Dedifferentiated amniotic fluid mesenchymal stem cell (primary cell): Measurements from ENCODE around the gene SBK2.

Experiments used
- DNase-seq: peaks from one replicate; pipeline ENCODE4 v3.0.0-alpha.2; 2016; ENCODE audit errors: extremely low spot score

The SBK2 gene

DNA sequence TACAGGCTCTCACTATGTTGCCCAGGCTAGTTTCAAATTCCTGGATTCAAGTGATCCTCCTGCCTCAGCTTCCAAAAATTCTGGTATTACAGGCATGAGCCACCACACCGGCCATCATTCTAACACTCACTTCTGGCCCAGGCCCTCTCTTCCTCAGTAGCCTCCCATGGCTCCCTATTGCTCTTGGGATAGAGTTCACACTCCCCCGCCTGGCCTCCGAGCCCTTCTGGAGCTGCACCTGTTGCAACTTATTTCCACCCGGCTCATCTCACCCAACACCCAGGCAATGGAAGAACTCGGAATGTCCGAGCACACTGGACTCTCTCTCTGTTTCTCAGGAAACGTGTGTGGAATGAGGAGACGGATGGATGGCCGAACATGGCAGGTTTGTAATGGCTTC lies 17.4 kb upstream of the SBK2 start:
- DNase-seq: no peak

GRCh38 chr19:55553217-55554182 lies 16.6 kb upstream of the SBK2 start:
- DNase-seq: no peak

DNA sequence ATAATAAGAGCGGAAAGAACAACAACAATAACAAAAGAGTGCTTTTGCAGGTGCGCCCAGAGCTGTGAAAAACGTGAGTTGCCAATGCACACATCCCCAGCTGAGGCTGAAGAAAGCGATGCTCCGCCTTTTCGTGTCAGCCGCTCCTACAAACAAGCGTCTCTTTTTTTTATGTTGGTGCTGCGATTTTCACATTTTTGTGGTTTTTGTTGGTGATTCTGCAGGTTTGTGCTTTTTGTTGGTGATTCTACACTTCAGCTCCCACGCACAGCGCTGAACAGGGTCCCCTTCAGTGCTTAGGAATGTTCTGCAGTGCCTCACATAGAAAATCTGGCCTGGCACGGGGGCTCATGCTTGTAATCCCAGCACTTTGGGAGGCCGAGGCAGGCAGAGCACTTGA lies 15.7 kb upstream of the SBK2 start:
- peak; percentile 77 for DNase-seq

DNA sequence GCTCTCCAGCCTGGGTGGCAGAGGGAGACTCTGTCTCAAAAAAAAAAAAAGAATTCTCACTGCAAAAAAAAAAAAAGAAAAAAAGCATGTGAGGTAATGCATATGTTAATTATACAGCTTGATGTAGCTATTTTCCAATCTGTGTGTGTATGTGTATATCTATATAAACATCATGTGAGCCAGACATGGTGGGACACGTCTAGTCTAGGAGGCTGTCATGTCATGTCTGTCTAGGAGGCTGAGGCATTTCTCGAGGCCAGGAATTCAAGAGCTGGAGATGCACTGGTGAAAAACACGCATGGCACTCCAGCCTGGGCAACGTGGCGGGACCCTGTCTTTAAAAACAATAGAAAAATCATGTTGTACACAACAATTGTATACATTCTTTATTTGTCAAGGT lies 15.3 kb upstream of the SBK2 start:
- no peak for DNase-seq

DNA sequence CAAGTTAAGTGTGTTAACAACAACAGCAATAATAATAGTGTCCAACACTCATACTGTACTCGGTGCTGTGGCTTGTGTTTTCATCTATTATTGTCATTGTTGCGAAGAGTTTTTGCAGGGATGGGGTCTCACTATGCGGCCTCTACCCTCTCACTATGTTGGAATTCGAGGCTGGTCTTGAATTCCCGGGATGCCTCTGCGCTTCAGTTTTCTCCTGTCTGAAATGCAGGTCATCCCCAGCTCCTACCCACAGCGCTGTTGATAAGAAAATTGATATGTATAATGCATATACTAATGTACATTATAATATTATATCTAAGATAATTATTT lies 13.4 kb upstream of the SBK2 start:
- no peak for DNase-seq

DNA sequence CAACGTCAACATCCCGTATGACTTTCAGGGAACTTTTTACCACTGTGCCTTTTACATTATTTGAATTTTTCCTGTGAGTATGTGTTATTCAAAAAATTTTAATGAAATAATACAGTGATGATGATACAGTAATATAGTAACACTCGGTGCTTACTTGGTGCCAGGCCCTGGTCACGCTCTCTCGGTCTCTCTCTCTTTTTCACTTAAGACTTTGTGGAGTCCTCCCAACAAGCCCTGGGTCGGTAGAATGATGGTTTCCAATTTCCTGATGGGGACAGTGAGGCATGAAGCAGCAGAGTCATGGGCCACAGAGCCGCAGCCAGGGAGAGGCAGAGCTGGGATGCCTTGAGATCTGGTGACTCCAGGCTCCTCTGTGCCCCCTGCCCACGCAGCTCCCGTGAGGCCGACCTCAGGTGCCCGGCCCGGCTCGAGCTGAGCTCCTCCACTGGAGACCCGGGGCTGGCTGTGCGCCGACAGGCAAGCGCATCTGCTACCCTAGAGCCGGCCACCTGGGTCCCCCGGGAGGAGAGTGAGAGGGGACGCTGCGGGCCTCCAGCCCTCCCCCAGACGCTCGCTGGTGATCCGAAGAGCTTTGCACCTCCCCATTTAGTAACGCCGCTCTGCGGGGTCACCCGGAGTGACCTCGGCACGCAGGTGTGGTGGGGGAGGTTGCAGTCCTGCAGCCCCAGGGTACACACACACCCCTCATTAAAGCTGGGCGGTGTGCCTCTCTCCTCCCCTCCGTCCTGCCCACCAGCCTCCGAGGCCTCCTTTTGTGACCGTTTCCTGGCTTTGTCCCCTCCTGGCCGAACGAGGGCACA lies 12.8 kb upstream of the SBK2 start:
- DNase-seq: peak; percentile 79

DNA sequence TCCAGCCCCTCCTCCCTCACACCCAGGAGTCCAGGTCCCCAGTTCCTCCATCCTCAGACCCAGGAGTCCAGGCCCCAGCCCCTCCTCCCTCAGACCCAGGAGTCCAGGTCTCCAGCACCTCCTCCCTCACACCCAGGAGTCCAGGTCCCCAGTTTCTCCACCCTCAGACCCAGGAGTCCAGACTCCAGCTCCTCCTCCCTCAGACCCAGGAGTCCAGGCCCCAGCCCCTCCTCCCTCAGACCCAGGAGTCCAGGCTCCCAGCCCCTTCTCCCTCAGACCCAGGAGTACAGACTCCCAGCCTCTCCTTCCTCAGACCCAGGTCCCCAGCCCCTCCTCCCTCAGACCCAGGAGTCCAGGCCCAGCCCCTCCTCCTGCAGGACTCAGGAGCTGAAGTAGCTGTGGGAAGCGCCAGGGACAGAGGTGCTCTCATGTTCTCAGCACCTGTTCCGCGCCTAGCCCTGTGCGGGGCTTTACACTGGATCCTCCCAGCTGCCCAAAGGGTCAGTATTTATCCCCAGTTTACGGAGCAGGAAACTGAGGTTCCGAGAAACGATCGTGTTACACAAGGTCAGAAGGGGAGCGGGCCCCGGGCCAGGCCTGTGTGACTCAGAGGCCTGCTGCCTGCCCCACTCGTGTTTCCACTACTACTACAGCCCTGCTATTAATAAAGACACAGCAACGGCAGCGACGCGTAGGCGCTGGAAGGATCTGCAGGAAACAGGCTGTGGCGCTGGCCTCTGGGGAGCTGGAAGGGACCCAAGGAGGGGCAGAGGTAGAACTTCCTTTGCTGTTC lies 10.1 kb upstream of the SBK2 start:
- no peak for DNase-seq

- DNase-seq: no peak
Measured at GRCh38 chr19:55546011-55546410, 9.1 kb upstream of the SBK2 start.

DNA sequence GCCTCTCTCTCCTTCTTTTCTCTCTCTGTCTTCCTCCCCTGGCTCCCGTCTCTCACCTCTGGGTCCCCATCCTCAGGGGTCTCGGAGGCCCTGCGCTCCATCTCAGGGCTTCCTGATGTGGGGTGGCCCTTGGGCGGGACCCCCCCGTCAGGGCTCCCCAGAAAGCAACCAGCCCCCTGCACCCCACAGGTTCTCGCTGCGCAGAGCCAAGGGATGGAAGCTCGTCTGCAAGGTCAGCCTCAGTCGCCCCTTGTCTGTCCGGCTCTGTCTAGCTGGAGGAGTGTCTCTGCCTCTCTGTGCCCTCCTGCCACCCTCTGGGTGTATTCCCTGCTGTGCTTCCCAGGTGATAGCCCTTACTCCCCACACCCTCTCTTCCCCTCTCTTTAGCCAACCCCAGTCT lies 8.5 kb upstream of the SBK2 start, which contains the start of gene SBK3:
TSS of gene SBK3 (minus strand) at position 101 of the 400 bp plus-strand sequence. CDS start at position 101, 0 bp downstream.
- no peak for DNase-seq

- DNase-seq: no peak
Measured at GRCh38 chr19:55544776-55545439, 8.0 kb upstream of the SBK2 start.

GRCh38 chr19:55544014-55544413 lies 7.1 kb upstream of the SBK2 start:
- DNase-seq: no peak

GRCh38 chr19:55543567-55543966 lies 6.6 kb upstream of the SBK2 start:
- DNase-seq: no peak

GRCh38 chr19:55542292-55542855 lies 5.4 kb upstream of the SBK2 start:
- DNase-seq: no peak

- no peak for DNase-seq
Measured at GRCh38 chr19:55541091-55541490, 4.2 kb upstream of the SBK2 start.

DNA sequence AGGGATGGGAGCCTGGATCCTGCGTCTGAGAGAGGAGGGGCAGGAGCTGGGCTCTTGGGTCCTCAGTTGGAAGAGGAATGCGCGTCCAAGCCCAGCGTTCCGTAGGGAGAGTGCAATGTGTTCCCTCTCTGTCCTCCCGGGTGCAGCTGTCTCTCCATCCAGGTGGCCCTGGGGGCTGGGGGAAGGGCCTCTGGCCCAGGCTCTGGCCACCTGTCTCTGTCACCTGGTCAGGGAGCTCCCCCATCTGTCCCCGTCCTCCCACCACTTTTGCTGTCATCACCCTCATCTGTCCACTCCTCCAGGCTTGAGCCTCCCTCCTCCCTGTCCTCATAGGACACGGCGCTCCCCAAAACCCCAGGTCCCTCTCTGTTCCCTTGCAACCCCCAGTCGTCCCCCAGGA lies 3.7 kb upstream of the SBK2 start:
- DNase-seq: no peak

- no peak for DNase-seq
Measured at GRCh38 chr19:55539090-55539984, 2.4 kb upstream of the SBK2 start.

GRCh38 chr19:55538132-55538531 lies 1.2 kb upstream of the SBK2 start:
- no peak for DNase-seq

DNA sequence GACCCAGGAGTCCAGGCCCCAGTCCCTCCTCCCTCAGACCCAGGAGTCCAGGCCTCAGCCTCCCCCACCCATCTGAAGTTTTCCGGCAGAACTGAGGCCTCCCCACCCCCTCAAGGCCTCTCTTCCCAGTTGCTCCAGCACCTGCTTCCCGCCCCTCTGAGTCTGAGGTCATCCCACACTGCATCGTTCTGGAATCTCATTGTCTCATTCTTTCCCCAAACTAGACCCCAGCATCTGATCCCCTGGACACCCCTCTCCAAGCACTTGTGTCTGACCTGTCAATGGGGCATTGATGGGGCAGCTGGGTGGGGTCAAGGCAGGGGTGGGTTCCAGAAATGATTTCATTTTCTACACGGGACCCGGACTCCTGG lies 793 bp upstream of the SBK2 start:
- no peak for DNase-seq

DNA sequence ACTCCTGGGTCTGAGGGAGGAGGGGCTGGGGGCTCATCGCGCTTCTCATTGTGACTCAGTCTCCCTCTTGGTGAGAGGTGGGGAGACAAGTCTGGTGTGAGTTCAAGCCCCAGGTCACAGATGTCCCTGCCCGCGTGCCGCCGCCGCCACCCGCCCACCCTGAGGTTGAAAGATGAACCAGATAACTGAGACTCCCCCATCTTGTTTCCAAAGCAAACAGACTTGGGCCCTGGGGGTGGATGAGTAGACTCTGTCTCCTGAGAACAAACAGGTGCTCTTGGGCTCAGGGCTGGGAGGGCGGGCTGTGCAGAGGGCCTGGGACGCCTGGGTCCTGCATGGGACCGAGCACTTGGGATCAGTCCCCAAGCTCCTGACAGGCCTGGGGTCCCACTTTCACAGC lies 567 bp downstream of the SBK2 start:
- DNase-seq: no peak

DNA sequence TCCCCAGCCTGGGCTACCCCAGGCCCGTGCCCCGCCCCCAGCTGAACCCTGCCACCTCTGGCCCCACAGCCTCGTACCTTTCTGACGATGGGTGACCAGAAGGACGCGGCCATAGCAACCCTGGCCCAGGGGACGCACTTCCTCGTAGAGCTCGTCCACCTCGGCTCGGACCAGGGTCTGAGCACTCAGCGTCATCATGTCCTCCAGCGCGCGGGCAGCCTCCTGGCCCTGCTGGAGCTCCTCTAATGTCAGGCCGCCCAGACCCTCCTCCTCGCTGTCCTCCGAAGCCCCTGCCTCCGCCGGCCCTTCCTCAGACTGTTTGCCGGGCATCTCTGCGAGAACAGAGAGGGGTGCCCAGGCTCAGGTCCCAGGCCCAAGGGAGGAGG lies 975 bp downstream of the SBK2 start:
- no peak for DNase-seq
